ENCODE measurements around the gene HMGN5. TPM values are rescaled to one million over a fixed set of nuclear protein-coding genes. Genes with fewer than 3 reads are reported as not detected.

The HMGN5 gene
- total RNA-seq, 1 donor from 2014 or later: 1.1 TPM

GRCh38 chrX:81082649-81083048 lies 119.1 kb downstream of the HMGN5 start:
- H3K4me3 Mint-ChIP-seq (ENCODE audit: unreplicated experiment): no peak overlapping the region
- H3K27me3 Mint-ChIP-seq (ENCODE audit: low read depth): no peaks in the 10 kb centered on the region
- peak; percentile 48 for DNase-seq (ENCODE audit: low spot score)
- H3K9me3 Mint-ChIP-seq (ENCODE audit: low read depth): peaks cover 33% of the 10 kb centered on the region
- H3K4me1 Mint-ChIP-seq (ENCODE audit: low read depth): no peaks in the 10 kb centered on the region
- no peaks in the 10 kb centered on the region for H3K36me3 Mint-ChIP-seq (ENCODE audit: low read depth)
- no peak overlapping the region for H3K27ac Mint-ChIP-seq (ENCODE audit: unreplicated experiment)
- no peak for TF ChIP-seq CTCF (IDR thresholded peaks at IDR 0.05)

Other genes starting within 250 kb of the HMGN5 start
- gene SH3BGRL, start 189 bp upstream of the HMGN5 start, total RNA-seq: 104 to 162 TPM (median 152 TPM) in 3 replicates